Prostate gland (tissue), 2 donors: ENCODE measurements around the gene TRMT13.

Source experiments
- CTCF ChIP-seq, 4 experiments: fragments of 200-600 bp in 2 of 4; fragments of 450-650 bp in 2 of 4; sonication (generic) in 2 of 4; IDR thresholded peaks; 1 replicate in 3 of 4; 2 replicates in 1 of 4; pipeline ENCODE4 v1.5.1; 2016 to 2019; ENCODE audit warnings: antibody characterized with exemption in 4 of 4, mild to moderate bottlenecking in 2 of 4, moderate library complexity in 2 of 4
- POLR2A ChIP-seq: fragments of 450-650 bp; IDR thresholded peaks from one replicate; pipeline ENCODE4 v1.6.1; 2016; ENCODE audit warnings: antibody characterized with exemption, mild to moderate bottlenecking
- POLR2AphosphoS5 ChIP-seq: sonication (generic); formaldehyde crosslinking; IDR thresholded peaks from one replicate; pipeline ENCODE4 v1.6.1; 2017; ENCODE audit warnings: antibody characterized with exemption

DNA sequence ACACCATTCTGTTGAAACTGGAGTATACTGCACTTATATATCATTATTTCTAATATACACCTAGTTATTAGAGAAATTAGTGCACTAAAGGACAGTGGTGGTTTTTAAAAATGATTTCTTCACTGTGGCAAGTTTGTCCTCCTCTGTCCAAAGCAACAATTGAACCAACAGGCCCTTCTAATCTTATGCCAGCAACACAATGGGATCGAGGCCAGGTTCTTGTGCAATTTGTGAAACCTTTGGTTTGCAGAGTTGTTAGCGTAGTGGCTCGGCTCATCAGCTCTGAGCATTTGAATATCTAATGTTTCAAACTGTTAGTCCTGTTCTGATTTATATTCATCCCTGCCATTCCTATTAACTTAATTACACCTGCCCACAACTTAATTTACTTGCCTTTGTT, 54.9 kb downstream of the TRMT13 start:
- TF ChIP-seq POLR2A (no peak), CTCF (IDR thresholded peaks at IDR 0.05) (no peak), POLR2AphosphoS5 (peak; percentile 34)
